Ascending aorta (tissue), 2 donors: ENCODE data around the gene CDK2AP2. TPM values are rescaled to one million over a fixed set of nuclear protein-coding genes. Genes with fewer than 3 reads are reported as not detected.
A peak's percentile ranks its signal among the peaks of the same experiment; 100 is the strongest.
"Not testable (repeated sequence)": the region's sequence is repeated elsewhere in the genome, so short reads cannot be mapped to it uniquely, and the experiment has no call there.

Experiments
- DNase-seq, 2 donors: peaks; one replicate each; pipeline ENCODE4 v3.0.0-alpha.2; 2019; ENCODE audit warnings: low spot score in 2 of 2
- H3K27ac ChIP-seq, 2 donors: fragments of 200-600 bp; sonication (generic); one replicate each; pipeline ENCODE4 v1.5.1; 2016 to 2017; ENCODE audit warnings: mild to moderate bottlenecking in 1 of 2
- H3K27me3 ChIP-seq: fragments of 200-600 bp; sonication (generic); one replicate; pipeline ENCODE4 v1.5.1; 2017
- H3K36me3 ChIP-seq, 2 donors: fragments of 200-600 bp; sonication (generic); one replicate each; pipeline ENCODE4 v1.5.1; 2016
- H3K4me1 ChIP-seq, 2 donors: fragments of 200-600 bp; sonication (generic); one replicate each; pipeline ENCODE4 v1.5.1; 2016 to 2017; ENCODE audit warnings: mild to moderate bottlenecking in 1 of 2
- H3K4me3 ChIP-seq, 2 donors: fragments of 200-600 bp; sonication (generic); one replicate each; pipeline ENCODE4 v1.5.1; 2016 to 2017; ENCODE audit warnings: mild to moderate bottlenecking in 1 of 2
- H3K9me3 ChIP-seq, 2 donors: fragments of 200-600 bp; sonication (generic); one replicate each; pipeline ENCODE4 v1.5.1; 2016
- CTCF ChIP-seq, 3 experiments: fragments of 200-600 bp in 2 of 3; fragments of 450-650 bp in 1 of 3; sonication (generic) in 2 of 3; IDR thresholded peaks; one replicate each; pipeline ENCODE4 v1.5.1; 2016 to 2019; ENCODE audit warnings: antibody characterized with exemption in 3 of 3, mild to moderate bottlenecking in 1 of 3, moderate library complexity in 1 of 3
- intact Hi-C: fragments of 100-400 bp; cut with DNase I; formaldehyde crosslinking; loops from one replicate; pipeline ENCODE4 v1.15.1; 2023
- total RNA-seq: library from RNA; depleted of rRNA; stranded (reverse); fragments of >200 nt; gene quantifications from one replicate; pipeline ENCODE4 v1.1.0, GENCODE V29; 2016

Gene CDK2AP2
- total RNA-seq, 1 donor from 2014 or later: 159 TPM

GRCh38 chr11:67489203-67489884, 18.6 kb downstream of the CDK2AP2 start:
- intact Hi-C loops: no loop called here
- H3K36me3 ChIP-seq: peaks cover 66 to 72% of the 10 kb centered on the region in 2 donors
- no peak overlapping the region for H3K27ac ChIP-seq
- no peak overlapping the region for H3K4me3 ChIP-seq
- H3K27me3 ChIP-seq: no peaks in the 10 kb centered on the region
- H3K9me3 ChIP-seq: no peaks in the 10 kb centered on the region
- H3K4me1 ChIP-seq: peaks cover 0 to 2% of the 10 kb centered on the region in 2 donors
- no peak for TF ChIP-seq CTCF (IDR thresholded peaks at IDR 0.05)
- DNase-seq: no peak

- H3K27ac ChIP-seq: no peak overlapping the region
- no peak for DNase-seq
- no peaks in the 10 kb centered on the region for H3K9me3 ChIP-seq
- TF ChIP-seq CTCF (IDR thresholded peaks at IDR 0.05): no peak
- intact Hi-C loops: no loop called here
- no peaks in the 10 kb centered on the region for H3K27me3 ChIP-seq
- H3K4me1 ChIP-seq: peaks cover 7 to 15% of the 10 kb centered on the region in 2 donors
- H3K4me3 ChIP-seq: no peak overlapping the region
- H3K36me3 ChIP-seq: peaks cover 42 to 45% of the 10 kb centered on the region in 2 donors
Observed at GRCh38 chr11:67486481-67487195, 21.3 kb downstream of the CDK2AP2 start.

- Histone ChIP-seq H3K4me1 (peaks cover 7 to 15% of the 10 kb centered on the region in 2 donors), H3K36me3 (peaks cover 35 to 38% of the 10 kb centered on the region in 2 donors)
- DNase-seq, H3K27me3 ChIP-seq, H3K27ac ChIP-seq, H3K4me3 ChIP-seq, H3K9me3 ChIP-seq, intact Hi-C loops: not testable (repeated sequence)
Observed at GRCh38 chr11:67485873-67486361, 22.0 kb downstream of the CDK2AP2 start.

GRCh38 chr11:67484847-67485311, 23.1 kb downstream of the CDK2AP2 start:
- DNase-seq: no peak
- TF ChIP-seq CTCF (IDR thresholded peaks at IDR 0.05): no peak
- Histone ChIP-seq H3K4me1 (peaks cover 7 to 15% of the 10 kb centered on the region in 2 donors), H3K27ac (no peak overlapping the region), H3K36me3 (peaks cover 25 to 28% of the 10 kb centered on the region in 2 donors), H3K4me3 (peak overlapping the region in 1 of 2 donors; percentile 15), H3K9me3 (no peaks in the 10 kb centered on the region), H3K27me3 (no peaks in the 10 kb centered on the region)
- intact Hi-C loops: loop anchor here (5.0 kb wide), 1 partner anchor 83 kb away; the partner anchor contains the start of genes PPP1CA and TBC1D10C

- Histone ChIP-seq H3K27me3 (no peaks in the 10 kb centered on the region), H3K4me1 (peaks cover 7 to 15% of the 10 kb centered on the region in 2 donors), H3K36me3 (peaks cover 16 to 19% of the 10 kb centered on the region in 2 donors), H3K4me3 (peak overlapping the region in 1 of 2 donors; percentile 66), H3K9me3 (no peaks in the 10 kb centered on the region), H3K27ac (peak overlapping the region in 1 of 2 donors; percentile 84)
- TF ChIP-seq CTCF (IDR thresholded peaks at IDR 0.05): no peak
- intact Hi-C loops: loop anchor here (1.0 to 5.0 kb wide), 3 partner anchors 21 to 82 kb away; partner anchors contain the start of genes CDK2AP2, PITPNM1, PPP1CA and TBC1D10C
- DNase-seq: no peak
Observed at GRCh38 chr11:67483831-67484665, 23.9 kb downstream of the CDK2AP2 start.
